ENCODE data around the gene IDUA. TPM values are rescaled to one million over a fixed set of nuclear protein-coding genes. Genes with fewer than 3 reads are reported as not detected.

IDUA gene
- total and polyA plus RNA-seq, 2 donors (not counting 1 experiment from before 2014, with no cell fraction given): 57.0 to 67.4 TPM

- no peaks in the 10 kb centered on the region for H3K9me3 Mint-ChIP-seq (ENCODE audit: insufficient read depth)
- Histone ChIP-seq H3K79me2 (ENCODE audit: control insufficient read depth, insufficient read depth, low read length) (no peaks in the 10 kb centered on the region), H3K4me2 (replicated peaks; ENCODE audit: low read depth, low read length, poor library complexity, severe bottlenecking) (no peak overlapping the region), H2AFZ (ENCODE audit: insufficient read depth, low read depth, low read length, poor library complexity, severe bottlenecking) (no peak overlapping the region), H3K9me3 (ENCODE audit: control extremely low read depth in 1 of 3, control insufficient read depth in 2 of 3, insufficient read depth in 1 of 3, low read length in 2 of 3) (peaks cover 0 to 8% (median 0%) of the 10 kb centered on the region in 3 donors), H3K27ac (ENCODE audit: low read length in 2 of 2) (no peak overlapping the region), H3K27me3 (replicated peaks in 1 of 4; ENCODE audit: control extremely low read depth in 1 of 4, control insufficient read depth in 3 of 4, insufficient read depth in 4 of 4, low read length in 3 of 4) (peaks cover 0 to 33% (median 14%) of the 10 kb centered on the region in 4 experiments), H3K36me3 (replicated peaks in 1 of 2; ENCODE audit: control extremely low read depth in 1 of 2, control insufficient read depth in 1 of 2, extremely low read depth in 1 of 2, insufficient read depth in 2 of 2, low read length in 1 of 2) (no peaks in the 10 kb centered on the region), H3K4me3 (ENCODE audit: control extremely low read depth in 1 of 5, extremely low read depth in 1 of 5, insufficient read depth in 1 of 5, low read depth in 2 of 5, low read length in 4 of 5) (no peak overlapping the region), H3K4me1 (ENCODE audit: control insufficient read depth in 2 of 2, insufficient read depth in 2 of 2, low read length in 2 of 2) (peaks cover 0 to 10% of the 10 kb centered on the region in 2 donors), H3K9ac (ENCODE audit: low read length) (no peak overlapping the region), H4K20me1 (ENCODE audit: control insufficient read depth, insufficient read depth, low read length, poor library complexity, severe bottlenecking) (no peaks in the 10 kb centered on the region)
- ATAC-seq (ENCODE audit: low read depth) (no peak), DNase-seq (no peak)
- peaks cover 18% of the 10 kb centered on the region for H3K27me3 Mint-ChIP-seq
- no peak overlapping the region for H3K27ac Mint-ChIP-seq
- intact Hi-C loops (cut with micrococcal nuclease): no loop called here
- peaks cover 2% of the 10 kb centered on the region for H3K4me1 Mint-ChIP-seq
- no peak overlapping the region for H3K4me3 Mint-ChIP-seq
- POLR2A ChIA-PET: no interaction called here
- WGBS (ENCODE audit: insufficient coverage): 26% methylated on average over 34 of the region's 36 CpGs
- CTCF ChIA-PET: no interaction called here
- TF ChIP-seq, protein P1, sequence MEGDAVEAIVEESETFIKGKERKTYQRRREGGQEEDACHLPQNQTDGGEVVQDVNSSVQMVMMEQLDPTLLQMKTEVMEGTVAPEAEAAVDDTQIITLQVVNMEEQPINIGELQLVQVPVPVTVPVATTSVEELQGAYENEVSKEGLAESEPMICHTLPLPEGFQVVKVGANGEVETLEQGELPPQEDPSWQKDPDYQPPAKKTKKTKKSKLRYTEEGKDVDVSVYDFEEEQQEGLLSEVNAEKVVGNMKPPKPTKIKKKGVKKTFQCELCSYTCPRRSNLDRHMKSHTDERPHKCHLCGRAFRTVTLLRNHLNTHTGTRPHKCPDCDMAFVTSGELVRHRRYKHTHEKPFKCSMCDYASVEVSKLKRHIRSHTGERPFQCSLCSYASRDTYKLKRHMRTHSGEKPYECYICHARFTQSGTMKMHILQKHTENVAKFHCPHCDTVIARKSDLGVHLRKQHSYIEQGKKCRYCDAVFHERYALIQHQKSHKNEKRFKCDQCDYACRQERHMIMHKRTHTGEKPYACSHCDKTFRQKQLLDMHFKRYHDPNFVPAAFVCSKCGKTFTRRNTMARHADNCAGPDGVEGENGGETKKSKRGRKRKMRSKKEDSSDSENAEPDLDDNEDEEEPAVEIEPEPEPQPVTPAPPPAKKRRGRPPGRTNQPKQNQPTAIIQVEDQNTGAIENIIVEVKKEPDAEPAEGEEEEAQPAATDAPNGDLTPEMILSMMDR (IDR thresholded peaks at IDR 0.05): no peak
- TF ChIP-seq EZH2 (IDR thresholded peaks at IDR 0.05; ENCODE audit: borderline replicate concordance, insufficient read depth, low read depth, low read length, poor library complexity, severe bottlenecking): no peak
These were observed 57.0 kb downstream of the IDUA start for GRCh38 chr4:1043651-1044468.

GRCh38 chr4:1044469-1045192 lies 57.8 kb downstream of the IDUA start:
- WGBS (ENCODE audit: insufficient coverage): 92% methylated on average over 12 of the region's 12 CpGs
- H3K4me2 ChIP-seq (replicated peaks; ENCODE audit: low read depth, low read length, poor library complexity, severe bottlenecking): no peak overlapping the region
- no peak overlapping the region for H2AFZ ChIP-seq (ENCODE audit: insufficient read depth, low read depth, low read length, poor library complexity, severe bottlenecking)
- ATAC-seq (ENCODE audit: low read depth) (no peak), DNase-seq (no peak)
- no peak overlapping the region for H3K9ac ChIP-seq (ENCODE audit: low read length)
- H3K9me3 ChIP-seq (ENCODE audit: control extremely low read depth in 1 of 3, control insufficient read depth in 2 of 3, insufficient read depth in 1 of 3, low read length in 2 of 3): peaks cover 0 to 16% (median 0%) of the 10 kb centered on the region in 3 donors
- intact Hi-C loops (cut with micrococcal nuclease): no loop called here
- H3K4me1 Mint-ChIP-seq: peaks cover 2% of the 10 kb centered on the region
- no peak overlapping the region for H3K27ac ChIP-seq (ENCODE audit: low read length in 2 of 2)
- H3K36me3 ChIP-seq (replicated peaks in 1 of 2; ENCODE audit: control extremely low read depth in 1 of 2, control insufficient read depth in 1 of 2, extremely low read depth in 1 of 2, insufficient read depth in 2 of 2, low read length in 1 of 2): no peaks in the 10 kb centered on the region
- no peaks in the 10 kb centered on the region for H4K20me1 ChIP-seq (ENCODE audit: control insufficient read depth, insufficient read depth, low read length, poor library complexity, severe bottlenecking)
- no peaks in the 10 kb centered on the region for H3K79me2 ChIP-seq (ENCODE audit: control insufficient read depth, insufficient read depth, low read length)
- H3K4me3 Mint-ChIP-seq: no peak overlapping the region
- H3K27me3 ChIP-seq (replicated peaks in 1 of 4; ENCODE audit: control extremely low read depth in 1 of 4, control insufficient read depth in 3 of 4, insufficient read depth in 4 of 4, low read length in 3 of 4): peaks cover 0 to 35% (median 14%) of the 10 kb centered on the region in 4 experiments
- POLR2A ChIA-PET: no interaction called here
- H3K9me3 Mint-ChIP-seq (ENCODE audit: insufficient read depth): no peaks in the 10 kb centered on the region
- no peak overlapping the region for H3K4me3 ChIP-seq (ENCODE audit: control extremely low read depth in 1 of 5, extremely low read depth in 1 of 5, insufficient read depth in 1 of 5, low read depth in 2 of 5, low read length in 4 of 5)
- H3K4me1 ChIP-seq (ENCODE audit: control insufficient read depth in 2 of 2, insufficient read depth in 2 of 2, low read length in 2 of 2): peaks cover under 1 to 10% of the 10 kb centered on the region in 2 donors
- TF ChIP-seq, protein P1 (IDR thresholded peaks at IDR 0.05): no peak
- no peak for TF ChIP-seq EZH2 (IDR thresholded peaks at IDR 0.05; ENCODE audit: borderline replicate concordance, insufficient read depth, low read depth, low read length, poor library complexity, severe bottlenecking)
- peaks cover 21% of the 10 kb centered on the region for H3K27me3 Mint-ChIP-seq
- H3K27ac Mint-ChIP-seq: no peak overlapping the region
- CTCF ChIA-PET: no interaction called here

Data from B cell (primary cell).